K562 (cell line): Measurements from ENCODE around the gene BLCAP. TPM values are rescaled to one million over a fixed set of nuclear protein-coding genes. Genes with fewer than 3 reads are reported as not detected.

ENCODE experiments used
- ATF3 ChIP-seq, 2 experiments: fragments of 450-650 bp in 1 of 2; sonication (generic) in 1 of 2; formaldehyde crosslinking in 1 of 2; IDR thresholded peaks in 1 of 2; conservative IDR thresholded peaks in 1 of 2; 2 replicates each; pipeline versions ENCODE4 v1.6.1 to v1.8.1; 2016 to 2023; ENCODE audit warnings: mild to moderate bottlenecking in 2 of 2, moderate library complexity in 2 of 2, inconsistent platforms in 1 of 2, missing genetic modification reagents in 1 of 2
- KDM5B ChIP-seq: fragments of 200-600 bp; sonication (generic); IDR thresholded peaks from 2 replicates; pipeline ENCODE4 v1.6.1; 2012; ENCODE audit warnings: low read depth, mild to moderate bottlenecking, moderate library complexity, low read length, control low read depth, inconsistent platforms; ENCODE audit not compliant: insufficient replicate concordance
- POLR2A ChIP-seq: fragments of 450-650 bp; conservative IDR thresholded peaks from 2 replicates; pipeline ENCODE4 v1.6.1; 2016
- PRDM10 ChIP-seq: fragments of 450-650 bp; IDR thresholded peaks from 2 replicates; pipeline ENCODE4 v1.6.1; 2018; ENCODE audit not compliant: partially characterized antibody
- PRPF4 ChIP-seq: fragments of 200-400 bp; formaldehyde crosslinking; IDR thresholded peaks from one replicate; pipeline ENCODE4 v1.6.1; 2017; ENCODE audit warnings: low read length, low read depth, mild to moderate bottlenecking; ENCODE audit not compliant: insufficient read depth, poor library complexity, severe bottlenecking
- SP1 ChIP-seq: sonication (generic); formaldehyde crosslinking; IDR thresholded peaks from 2 replicates; pipeline ENCODE4 v1.8.1; 2022; ENCODE audit warnings: mild to moderate bottlenecking, missing genetic modification reagents
- SREBF1 ChIP-seq: fragments of 150-350 bp; IDR thresholded peaks from 2 replicates; pipeline ENCODE4 v1.6.1; 2014; ENCODE audit warnings: antibody characterized with exemption, low read depth, low read length, borderline replicate concordance
- SUPT5H ChIP-seq: fragments of 450-650 bp; IDR thresholded peaks from 2 replicates; pipeline ENCODE4 v1.6.1; 2016
- THAP12 ChIP-seq: fragments of 250-450 bp; sonication (Bioruptor Pico); IDR thresholded peaks from 2 replicates; pipeline ENCODE4 v1.9.0; 2021; ENCODE audit warnings: mild to moderate bottlenecking, inconsistent platforms
- TRIM28 ChIP-seq: fragments of 450-650 bp; IDR thresholded peaks from 2 replicates; pipeline ENCODE4 v1.6.1; 2017
- ZNF407 ChIP-seq: fragments of 450-650 bp; IDR thresholded peaks from 2 replicates; pipeline ENCODE4 v1.6.1; 2016; ENCODE audit warnings: low read depth
- ZZZ3 ChIP-seq: fragments of 450-650 bp; IDR thresholded peaks from 2 replicates; pipeline ENCODE4 v1.6.1; 2016; ENCODE audit warnings: antibody characterized with exemption, mild to moderate bottlenecking, moderate library complexity
- polyA plus RNA-seq, 8 experiments: library from polyadenylated mRNA; depleted of rRNA in 4 of 8; stranded (reverse) in 5 of 8; unstranded in 3 of 8; fragments of >200 nt; fragmentation: Nextera tagmentation in 2 of 8; fragmentation: Illumina TruSeq in 1 of 8; extraction: Ambion mirVana in 2 of 8; extraction: Trizol in 1 of 8; gene quantifications; 2 replicates each; pipeline versions ENCODE4 v1.2.1 to v1.2.3, GENCODE V29; 2011 to 2014; ENCODE audit warnings: inconsistent platforms in 1 of 8, missing spikeins in 1 of 8
- total RNA-seq, 7 experiments: library from RNA; depleted of rRNA in 6 of 7; stranded (reverse); fragments of >200 nt in 6 of 7; fragmentation: Illumina TruSeq in 2 of 7; extraction: Trizol in 2 of 7; gene quantifications; 2 replicates each; pipeline versions ENCODE4 v1.2.1 to v1.2.3, GENCODE V29; 2011 to 2021; ENCODE audit warnings: low replicate concordance in 1 of 7

Gene BLCAP
- total and polyA plus RNA-seq, 9 of the 15 experiments (the other 6 are each of a cell fraction or from before 2014, with no cell fraction given), result 16.9 to 41.5 (median 27.6) TPM

- TF ChIP-seq KDM5B, result no peak
- TF ChIP-seq ZNF407, result no peak
- no peak for TF ChIP-seq PRDM10
- TF ChIP-seq POLR2A, result no peak
- TF ChIP-seq ATF3 (IDR thresholded peaks at IDR 0.05), result no peak; the same call in 1 of the 2 replicates
- TF ChIP-seq ATF3 (CRISPR knock-in tag; conservative IDR thresholded peaks at IDR 0.05), result no peak
- TF ChIP-seq SP1, result no peak
- TF ChIP-seq THAP12 (CRISPR knock-in tag), result no peak
- no peak for TF ChIP-seq ZZZ3
- no peak for TF ChIP-seq TRIM28
- no peak for TF ChIP-seq SUPT5H
- TF ChIP-seq PRPF4, result no peak
- TF ChIP-seq SREBF1, result no peak
Observed at GRCh38 chr20:37526238-37526838, 1.3 kb downstream of the BLCAP start (continued).
